AG09319 (cell line): ENCODE data around the gene SDHC.
A peak's percentile ranks its signal among the peaks of the same experiment; 100 is the strongest.

Experiments used
- DNase-seq: peaks from one replicate; pipeline ENCODE4 v3.0.0-alpha.2; 2010; ENCODE audit warnings: low read depth; ENCODE audit errors: extremely low read depth
- CTCF ChIP-seq: IDR thresholded peaks from 2 replicates; pipeline ENCODE4 v1.5.1; 2011; ENCODE audit warnings: low read depth, mild to moderate bottlenecking, inconsistent platforms, low read length, moderate library complexity

Gene SDHC

GRCh38 chr1:161314201-161314981, at the start of gene SDHC:
Gene SDHC, plus strand, starts transcription at chr1:161314381. Its CDS starts 25 bp downstream, at chr1:161314406.
- peak; percentile 39 for TF ChIP-seq CTCF
- DNase-seq, result peak; percentile 70

- TF ChIP-seq CTCF, result no peak
- no peak for DNase-seq
Observed at GRCh38 chr1:161265305-161265704, 48.9 kb upstream of the SDHC start.

- no peak for TF ChIP-seq CTCF
- DNase-seq, result no peak
Observed at GRCh38 chr1:161266202-161266601, 48.0 kb upstream of the SDHC start.

- no peak for DNase-seq
- TF ChIP-seq CTCF, result no peak
Observed at GRCh38 chr1:161266836-161267235, 47.3 kb upstream of the SDHC start.

- DNase-seq, result no peak
Observed at GRCh38 chr1:161267321-161267720, 46.9 kb upstream of the SDHC start.

GRCh38 chr1:161273402-161273801, 40.8 kb upstream of the SDHC start:
- DNase-seq, result no peak
- TF ChIP-seq CTCF, result no peak

More at GRCh38 chr1:161267321-161267720, 46.9 kb upstream of the SDHC start:
- no peak for TF ChIP-seq CTCF

- TF ChIP-seq CTCF, result no peak
- DNase-seq, result no peak
Observed at GRCh38 chr1:161274874-161275273, 39.3 kb upstream of the SDHC start.
